Pancreas (tissue), 10 donors: Measurements from ENCODE around the gene DEUP1. TPM values are rescaled to one million over a fixed set of nuclear protein-coding genes. Genes with fewer than 3 reads are reported as not detected.
A peak's percentile ranks its signal among the peaks of the same experiment; 100 is the strongest.

Experiments used
- ATAC-seq, 4 donors: fragments of 200-7000 bp; cut with Tn5 transposase; one replicate each; pipeline versions ENCODE4 v1.8.0 to v1.9.1; 2020; ENCODE audit warnings: mild to moderate bottlenecking in 4 of 4, moderate library complexity in 4 of 4
- DNase-seq, 6 donors: peaks; one replicate each; pipeline ENCODE4 v3.0.0-alpha.2; 2020
- FAIRE-seq: peaks from 2 replicates; lab custom pipeline; 2012; peaks lifted over from hg19 to GRCh38; lab: Jason Lieb, UNC
- H3K27ac ChIP-seq, 4 donors: fragments of 200-600 bp; sonication (generic); 1 replicate in 3 of 4; 2 replicates in 1 of 4; pipeline versions ENCODE4 v1.5.0 to v1.8.0; 2020
- H3K27me3 ChIP-seq, 4 donors: fragments of 200-600 bp; one replicate each; pipeline ENCODE4 v1.8.0; 2021
- H3K36me3 ChIP-seq, 3 donors: fragments of 200-600 bp; sonication (generic) in 1 of 3; one replicate each; pipeline versions ENCODE4 v1.5.0 to v1.8.0; 2020 to 2021
- H3K4me1 ChIP-seq, 3 donors: fragments of 200-600 bp; one replicate each; pipeline ENCODE4 v1.8.0; 2021
- H3K4me3 ChIP-seq, 4 donors: fragments of 200-600 bp; sonication (generic) in 2 of 4; one replicate each; pipeline versions ENCODE4 v1.5.0 to v1.8.0; 2020 to 2021
- H3K9me3 ChIP-seq, 4 donors: fragments of 200-600 bp; one replicate each; pipeline ENCODE4 v1.8.0; 2021
- WGBS, 2 donors: extraction: QIAGEN DNeasy Blood & Tissue Kit; methylation state at CpG; one replicate each; pipeline ENCODE4 v1.1.7; 2013; 5-methylcytosine and 5-hydroxymethylcytosine counted together
- intact Hi-C, 3 donors: fragments of 100-400 bp; cut with DNase I; formaldehyde crosslinking; loops; one replicate each; pipeline versions ENCODE4 v1.11.1 to v1.14.2; 2022
- polyA plus RNA-seq, 2 donors: library from polyadenylated mRNA; stranded (reverse); fragments of 200-250 nt; gene quantifications; one replicate each; pipeline ENCODE4 v1.2.3, GENCODE V29; 2013
- total RNA-seq, 6 donors: library from RNA; stranded (reverse); fragmentation: NEBNext Ultra II Directional in 4 of 6; extraction: Animal tissue kit (Norgen Biotek cat#: 25700) in 4 of 6; gene quantifications; one replicate each; pipeline versions ENCODE4 v1.2.1 to v1.2.4, GENCODE V29; 2021 to 2023
- TF ChIP-seq, protein P1 (sequence below), 4 donors: fragments of 200-600 bp; sonication (generic) in 3 of 4; IDR thresholded peaks; one replicate each; pipeline versions ENCODE4 v1.5.0 to v1.8.0; 2021; ENCODE audit warnings: antibody characterized with exemption in 4 of 4
- donor health status: healthy with polysubstance abuse.
- donor health status: DM: no; HTN: no; CAD: no; lungs with moderate emphysema.
- donor health status: DM: no; HTN: no; CAD: no.
- donor health status: control.
- donor health status: control.
- donor health status: Bipolar disorder and iron deficiency.
- donor health status: DM: yes; HTN: yes; CAD: no.
- donor health status: DM: no; HTN: no; CAD: no.
- donor health status: DM: no; HTN: no; CAD: no.
- donor health status: DM: yes; HTN: yes; CAD: no.

The DEUP1 gene
- total and polyA plus RNA-seq, 8 donors: 0.12 to 1.1 (median 0.28) TPM; not detected in 1

DNA sequence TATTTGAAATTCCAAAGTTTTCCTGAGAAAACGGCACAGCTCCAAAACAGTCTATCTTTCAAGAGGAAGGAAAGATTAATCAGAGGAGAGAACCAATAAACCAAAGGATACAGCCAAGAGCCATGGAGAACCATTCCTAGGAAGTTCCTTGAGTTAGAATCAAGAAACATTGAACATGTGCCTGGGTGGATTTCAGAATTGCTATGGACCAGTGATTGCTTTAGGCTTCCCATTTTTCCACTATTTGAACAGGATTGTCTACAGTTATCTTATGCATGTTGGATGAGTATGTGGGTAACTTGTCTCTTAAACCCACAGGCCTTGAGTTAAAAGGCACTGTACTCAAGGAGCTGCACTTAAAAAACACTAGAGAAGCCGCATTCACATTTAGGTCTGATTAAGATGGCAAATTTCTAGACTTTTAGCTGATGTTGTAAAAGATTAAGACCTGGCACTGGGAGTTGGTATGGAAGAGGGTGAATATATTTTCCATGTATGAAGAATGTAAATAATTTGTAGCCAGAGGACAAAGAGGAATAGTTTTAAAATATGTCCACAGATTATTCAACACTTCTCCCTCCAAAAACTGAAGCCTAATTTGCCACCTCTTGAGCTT is 11.2 kb upstream of the DEUP1 start:
- Histone ChIP-seq H3K4me1 (peaks cover 0 to 9% (median 4%) of the 10 kb centered on the region in 3 donors), H3K27me3 (no peaks in the 10 kb centered on the region), H3K4me3 (no peak overlapping the region), H3K36me3 (no peaks in the 10 kb centered on the region), H3K27ac (no peak overlapping the region), H3K9me3 (no peaks in the 10 kb centered on the region)
- intact Hi-C loops: no loop called here
- ATAC-seq (no peak), DNase-seq (no peak), FAIRE-seq (no peak)
- WGBS, 2 donors: 47 to 93% methylated on average over 2 of the region's 2 CpGs
- TF ChIP-seq, protein P1, sequence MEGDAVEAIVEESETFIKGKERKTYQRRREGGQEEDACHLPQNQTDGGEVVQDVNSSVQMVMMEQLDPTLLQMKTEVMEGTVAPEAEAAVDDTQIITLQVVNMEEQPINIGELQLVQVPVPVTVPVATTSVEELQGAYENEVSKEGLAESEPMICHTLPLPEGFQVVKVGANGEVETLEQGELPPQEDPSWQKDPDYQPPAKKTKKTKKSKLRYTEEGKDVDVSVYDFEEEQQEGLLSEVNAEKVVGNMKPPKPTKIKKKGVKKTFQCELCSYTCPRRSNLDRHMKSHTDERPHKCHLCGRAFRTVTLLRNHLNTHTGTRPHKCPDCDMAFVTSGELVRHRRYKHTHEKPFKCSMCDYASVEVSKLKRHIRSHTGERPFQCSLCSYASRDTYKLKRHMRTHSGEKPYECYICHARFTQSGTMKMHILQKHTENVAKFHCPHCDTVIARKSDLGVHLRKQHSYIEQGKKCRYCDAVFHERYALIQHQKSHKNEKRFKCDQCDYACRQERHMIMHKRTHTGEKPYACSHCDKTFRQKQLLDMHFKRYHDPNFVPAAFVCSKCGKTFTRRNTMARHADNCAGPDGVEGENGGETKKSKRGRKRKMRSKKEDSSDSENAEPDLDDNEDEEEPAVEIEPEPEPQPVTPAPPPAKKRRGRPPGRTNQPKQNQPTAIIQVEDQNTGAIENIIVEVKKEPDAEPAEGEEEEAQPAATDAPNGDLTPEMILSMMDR (IDR thresholded peaks at IDR 0.05): no peak

DNA sequence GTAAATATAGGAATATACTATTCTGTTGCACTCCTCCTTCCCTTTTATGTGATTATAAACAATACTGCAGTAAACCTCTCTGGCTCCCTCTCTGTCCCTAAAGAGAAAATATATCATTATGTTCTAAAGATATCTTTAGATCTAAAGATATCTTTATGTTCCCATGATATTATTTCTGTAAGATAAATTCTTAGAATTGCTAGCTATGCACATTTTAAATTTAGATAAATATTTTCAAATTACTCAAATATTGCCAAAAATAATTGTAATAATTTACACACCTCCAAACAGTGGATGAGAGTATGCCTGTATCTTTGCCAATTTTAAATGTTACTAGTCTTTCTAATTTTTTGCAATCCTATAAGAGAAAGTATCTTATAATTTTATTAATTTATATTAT is 10.3 kb upstream of the DEUP1 start:
- H3K27ac ChIP-seq: no peak overlapping the region
- H3K36me3 ChIP-seq: no peaks in the 10 kb centered on the region
- ATAC-seq (no peak), DNase-seq (no peak), FAIRE-seq (no peak)
- intact Hi-C loops: no loop called here
- H3K4me1 ChIP-seq: peaks cover 0 to 9% (median 4%) of the 10 kb centered on the region in 3 donors
- TF ChIP-seq, protein P1 (IDR thresholded peaks at IDR 0.05): no peak
- H3K4me3 ChIP-seq: no peak overlapping the region
- no peaks in the 10 kb centered on the region for H3K9me3 ChIP-seq
- no peaks in the 10 kb centered on the region for H3K27me3 ChIP-seq

DNA sequence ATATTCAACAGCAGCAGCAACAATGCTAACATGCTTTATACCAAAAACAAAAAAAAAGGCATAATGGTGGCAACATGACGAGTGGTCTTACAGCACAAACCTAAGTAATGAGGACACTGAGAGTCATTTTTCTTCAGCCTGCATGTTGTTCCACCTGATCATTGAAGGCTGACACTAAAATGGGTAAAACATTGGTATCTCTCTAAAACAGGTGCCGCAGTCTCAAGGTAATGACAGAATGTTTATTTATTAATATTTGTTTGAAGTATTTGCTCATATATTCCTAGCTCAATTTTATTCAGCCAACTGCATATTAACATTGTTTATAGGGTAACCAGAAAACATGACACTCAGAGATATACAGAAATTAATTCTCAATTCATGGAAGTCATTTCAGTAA is 8.3 kb upstream of the DEUP1 start:
- Histone ChIP-seq H3K27me3 (no peaks in the 10 kb centered on the region), H3K4me1 (peaks cover 0 to 9% (median 4%) of the 10 kb centered on the region in 3 donors), H3K36me3 (no peaks in the 10 kb centered on the region), H3K4me3 (no peak overlapping the region), H3K27ac (no peak overlapping the region), H3K9me3 (no peaks in the 10 kb centered on the region)
- ATAC-seq (peak; percentile 48 to 75 (median 52)), FAIRE-seq (no peak), DNase-seq (no peak)
- 26 to 48% methylated on average over 2 of the region's 2 CpGs for WGBS, 2 donors
- TF ChIP-seq, protein P1 (IDR thresholded peaks at IDR 0.05): no peak
- intact Hi-C loops: no loop called here

DNA sequence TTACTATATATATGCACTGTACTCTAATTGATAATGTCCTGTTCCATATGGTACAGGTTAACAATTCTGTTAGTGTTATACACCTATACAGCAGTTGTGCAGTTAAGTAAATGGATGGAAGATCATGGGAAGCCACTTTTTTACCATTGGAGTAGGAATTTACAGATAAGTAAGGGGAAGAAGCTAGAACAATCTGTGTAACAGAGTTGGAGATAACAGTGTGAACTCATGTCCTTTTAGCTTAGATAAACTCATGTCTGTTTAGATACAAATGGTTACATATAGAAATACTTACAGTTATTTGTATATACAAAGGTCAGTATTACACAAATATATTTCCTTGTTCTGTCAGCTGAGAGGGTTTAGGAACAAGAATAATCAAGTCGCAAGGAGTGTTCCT is 6.8 kb upstream of the DEUP1 start:
- FAIRE-seq (no peak), DNase-seq (no peak), ATAC-seq (no peak)
- no peak overlapping the region for H3K27ac ChIP-seq
- H3K4me1 ChIP-seq: peaks cover 0 to 9% (median 4%) of the 10 kb centered on the region in 3 donors
- no peaks in the 10 kb centered on the region for H3K36me3 ChIP-seq
- H3K27me3 ChIP-seq: no peaks in the 10 kb centered on the region
- no peaks in the 10 kb centered on the region for H3K9me3 ChIP-seq
- WGBS, 2 donors: 97% methylated on average over 1 of the region's 1 CpG
- TF ChIP-seq, protein P1 (IDR thresholded peaks at IDR 0.05): no peak
- intact Hi-C loops: no loop called here
- H3K4me3 ChIP-seq: no peak overlapping the region

DNA sequence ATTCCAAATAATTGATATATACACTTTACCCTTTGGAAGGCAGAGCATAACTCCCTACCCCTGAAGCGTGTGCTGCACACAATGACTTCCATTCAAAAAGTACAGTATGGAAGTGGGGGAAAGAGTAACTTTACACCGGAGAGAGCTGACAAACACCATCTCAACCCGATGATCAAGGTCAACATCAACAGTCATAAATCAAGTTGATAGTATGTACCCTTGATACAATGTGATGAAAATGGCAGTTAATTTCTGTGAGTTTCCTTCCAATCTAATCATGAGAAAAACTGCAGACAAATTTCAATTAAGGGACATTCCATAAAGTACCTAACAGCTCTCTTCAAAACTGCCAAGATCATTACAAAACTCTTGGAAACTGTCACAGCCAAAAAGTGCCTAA is 6.0 kb upstream of the DEUP1 start:
- no peak for DNase-seq
- H3K27ac ChIP-seq: no peak overlapping the region
- intact Hi-C loops: no loop called here
- H3K9me3 ChIP-seq: no peaks in the 10 kb centered on the region
- 36 to 42% methylated on average over 3 of the region's 3 CpGs for WGBS, 2 donors
- peaks cover 0 to 9% (median 4%) of the 10 kb centered on the region in 3 donors for H3K4me1 ChIP-seq
- H3K36me3 ChIP-seq: no peaks in the 10 kb centered on the region
- no peaks in the 10 kb centered on the region for H3K27me3 ChIP-seq
- no peak overlapping the region for H3K4me3 ChIP-seq
- TF ChIP-seq, protein P1 (IDR thresholded peaks at IDR 0.05): no peak
- no peak for ATAC-seq
- FAIRE-seq: no peak
